ENCODE measurements around the gene HOXD1.

DNA sequence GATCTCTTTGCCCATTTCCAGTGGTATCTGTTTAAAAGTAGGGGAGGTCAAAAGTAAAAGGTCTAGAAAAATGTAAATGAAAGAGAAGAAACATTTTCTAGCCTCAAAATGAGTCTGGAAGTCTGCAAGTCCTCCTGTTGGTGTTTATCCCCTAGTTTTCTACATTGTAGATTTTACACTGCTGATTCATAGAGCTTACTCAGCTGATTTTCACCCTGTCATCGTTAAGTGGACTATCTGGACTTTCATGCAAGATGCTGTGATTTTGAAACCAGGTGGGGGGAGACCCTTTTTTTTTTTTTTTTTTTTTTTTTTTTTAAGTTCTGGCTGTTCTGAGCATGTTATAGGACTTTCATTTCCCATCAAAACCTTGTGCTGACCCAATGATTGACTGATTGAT, 21.1 kb upstream of the HOXD1 start:
- TF ChIP-seq CTCF (IDR thresholded peaks at IDR 0.05) (no peak), POLR2A (IDR thresholded peaks at IDR 0.05) (no peak)
